GM18498 (cell line): ENCODE data around the gene CAMK2A.

Experiments used
- ATAC-seq: cut with Tn5 transposase; IDR thresholded peaks from one replicate; pipeline ENCODE4 v1.9.1; 2021; ENCODE audit warnings: mild to moderate bottlenecking, moderate library complexity; ENCODE audit not compliant: unreplicated experiment

The CAMK2A gene

DNA sequence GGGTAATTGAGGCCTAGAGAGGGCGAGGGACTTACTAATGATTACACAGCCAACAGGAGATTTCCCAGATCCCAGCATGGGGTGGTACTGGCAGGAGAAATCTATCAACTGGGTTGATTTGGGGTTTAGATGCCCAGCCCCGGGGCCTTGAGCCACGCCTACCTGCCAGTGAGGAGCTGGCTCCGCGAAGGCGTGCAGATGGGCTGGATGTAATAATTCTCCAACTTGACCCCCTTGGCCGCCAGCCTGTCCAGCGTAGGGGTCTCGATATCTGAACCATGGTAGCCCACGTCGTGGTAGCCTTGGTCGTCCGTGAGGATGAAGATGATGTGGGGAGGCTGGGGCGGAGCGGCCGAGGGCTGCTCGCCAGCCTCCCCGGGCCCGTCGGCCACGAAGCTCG lies 12.3 kb upstream of the CAMK2A start:
- ATAC-seq, result no peak

DNA sequence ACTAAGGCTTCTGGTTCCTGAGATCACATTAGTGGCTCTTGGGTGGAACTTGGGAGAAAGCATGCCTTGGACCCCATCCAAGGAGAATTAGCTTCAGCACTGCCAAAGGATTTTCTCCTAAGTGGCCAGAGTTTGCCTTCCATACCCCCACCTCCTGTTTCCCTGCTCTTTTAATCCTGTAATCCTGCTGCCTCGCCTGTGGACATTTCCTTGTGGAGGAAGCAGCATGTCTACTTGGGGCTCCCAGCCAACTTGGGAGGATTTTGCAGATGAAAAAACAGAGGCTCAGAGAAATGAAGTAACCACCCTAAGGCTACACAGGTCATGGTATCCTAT lies 11.6 kb upstream of the CAMK2A start:
- ATAC-seq, result no peak

DNA sequence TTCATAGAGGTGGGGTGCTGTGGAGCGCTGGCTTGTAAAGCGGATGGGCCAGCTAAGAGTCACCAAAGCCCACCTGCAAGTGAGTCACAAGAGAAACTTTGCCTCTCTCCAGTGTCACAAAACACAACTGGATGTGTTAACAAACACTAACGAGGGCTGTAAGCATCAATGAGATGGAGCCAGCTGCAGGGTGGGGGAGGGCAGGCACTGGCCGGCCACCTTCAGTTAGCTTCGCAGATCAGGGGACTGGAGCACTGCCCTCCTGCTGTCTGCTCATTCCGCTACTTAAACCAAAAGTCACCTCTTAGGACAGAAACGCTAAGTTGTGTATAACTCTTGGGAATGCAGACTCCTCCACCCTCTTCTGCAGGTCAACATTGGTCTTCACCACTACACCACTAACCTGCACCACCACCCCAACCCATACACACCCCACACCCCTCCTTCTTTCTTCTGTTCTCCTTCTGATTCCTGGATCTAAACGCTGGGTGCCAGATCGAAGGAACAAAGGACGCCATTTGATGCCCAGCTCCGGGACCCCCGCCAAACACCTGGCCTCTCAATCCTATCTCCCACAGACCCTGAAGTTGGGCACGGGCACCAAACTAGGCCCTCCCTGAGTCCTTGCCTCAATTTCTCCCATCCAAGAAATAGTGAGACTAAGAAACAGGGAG lies 11.1 kb upstream of the CAMK2A start:
- no peak for ATAC-seq

DNA sequence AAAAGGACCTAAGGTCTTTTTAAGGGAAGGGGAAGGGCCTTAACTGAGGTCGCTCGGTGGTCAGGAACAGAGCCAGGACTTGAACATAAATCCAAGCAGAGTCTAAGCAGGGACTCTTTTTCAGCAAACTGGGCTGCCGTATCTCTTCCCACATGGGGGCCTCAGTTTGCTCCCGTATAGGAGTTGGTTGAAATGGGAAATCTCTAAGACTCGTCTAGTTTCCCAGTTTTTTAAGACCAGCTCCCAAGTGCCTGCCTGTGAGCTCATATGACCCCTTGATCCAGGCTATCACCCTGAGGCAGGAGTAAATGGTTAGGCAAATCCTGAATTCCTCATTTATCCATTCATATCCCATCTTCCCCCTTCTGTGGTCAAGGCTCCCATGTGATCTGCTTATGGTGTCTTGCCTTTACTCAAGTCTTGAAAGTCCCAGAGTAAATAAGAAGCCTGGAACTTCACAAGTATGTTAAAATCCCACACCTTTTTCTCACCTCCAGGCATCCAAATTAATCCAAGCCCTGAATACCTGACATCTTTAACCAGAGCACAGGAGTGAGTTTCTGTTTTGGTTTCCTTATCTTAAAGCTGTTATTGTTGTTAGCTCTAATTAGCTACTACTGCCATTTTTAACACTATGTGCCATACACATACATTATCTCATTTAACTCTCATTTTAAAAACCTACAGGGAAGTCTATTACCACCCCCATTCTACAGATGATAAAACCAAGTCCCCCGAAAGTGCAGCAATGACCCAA lies 10.2 kb upstream of the CAMK2A start:
- ATAC-seq, result no peak

DNA sequence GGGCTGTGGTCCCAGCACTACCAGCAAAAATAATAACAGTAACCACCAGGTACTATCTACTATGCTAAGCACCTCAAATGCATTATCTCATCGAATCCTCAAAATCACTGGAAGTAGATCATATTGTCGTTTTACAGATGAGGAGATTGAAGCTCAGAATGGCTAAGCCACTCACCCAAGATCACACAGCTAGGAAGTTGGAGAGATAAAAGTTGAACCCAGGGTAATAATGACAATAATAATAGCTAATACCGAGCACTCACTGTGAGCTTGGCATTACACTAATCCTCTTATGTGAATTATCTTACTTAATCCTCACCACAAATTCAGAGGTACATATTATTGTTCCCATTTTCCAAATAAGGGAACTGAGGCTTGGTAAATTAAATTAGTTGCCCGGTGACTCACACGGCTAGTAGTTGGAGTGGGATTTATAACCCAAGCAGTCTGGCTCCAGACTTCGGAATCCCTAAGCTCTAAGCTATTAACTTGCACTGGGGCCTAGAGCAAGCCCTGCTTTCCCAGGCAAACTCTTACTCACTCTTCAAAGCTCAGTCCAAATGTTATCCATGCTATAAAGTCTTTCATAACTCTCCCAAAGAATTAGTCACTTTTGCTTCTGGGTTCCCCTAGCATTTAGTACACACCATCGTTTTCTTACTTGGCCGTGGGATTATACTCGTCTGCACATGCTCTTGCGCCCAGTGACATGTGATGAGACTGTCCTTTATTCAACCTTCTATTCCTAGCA lies 9.3 kb upstream of the CAMK2A start:
- ATAC-seq, result no peak

DNA sequence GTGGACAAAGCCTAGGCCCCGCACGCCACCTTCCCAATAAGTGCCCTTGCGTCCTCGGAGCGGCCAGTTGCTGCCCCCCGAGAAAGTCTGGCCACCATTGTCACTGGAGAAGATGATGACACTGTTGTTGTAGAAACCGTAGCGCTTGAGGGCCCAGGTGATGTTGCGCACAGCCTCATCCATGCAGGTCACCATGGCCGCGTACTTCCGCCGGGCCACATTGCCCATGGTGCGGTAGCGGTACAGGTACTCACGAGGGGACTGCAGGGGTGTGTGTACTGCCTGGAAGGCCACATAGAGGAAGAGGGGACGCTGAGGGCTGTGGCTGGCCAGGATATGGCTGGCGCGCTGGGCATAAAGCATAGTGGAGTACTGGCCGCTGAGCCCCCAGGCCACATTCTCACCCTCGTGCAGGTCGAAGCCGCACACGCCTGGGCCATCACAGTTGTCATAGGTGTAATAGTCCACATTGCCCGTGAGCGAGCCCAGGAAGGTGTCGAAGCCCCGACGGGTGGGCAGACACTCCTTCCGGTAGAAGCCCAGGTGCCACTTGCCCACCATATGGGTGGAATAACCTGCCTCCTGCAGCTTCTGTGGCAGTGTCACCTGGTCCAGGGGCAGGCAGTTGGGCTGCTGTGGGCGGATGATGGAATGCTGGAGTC lies 8.5 kb upstream of the CAMK2A start:
- no peak for ATAC-seq

DNA sequence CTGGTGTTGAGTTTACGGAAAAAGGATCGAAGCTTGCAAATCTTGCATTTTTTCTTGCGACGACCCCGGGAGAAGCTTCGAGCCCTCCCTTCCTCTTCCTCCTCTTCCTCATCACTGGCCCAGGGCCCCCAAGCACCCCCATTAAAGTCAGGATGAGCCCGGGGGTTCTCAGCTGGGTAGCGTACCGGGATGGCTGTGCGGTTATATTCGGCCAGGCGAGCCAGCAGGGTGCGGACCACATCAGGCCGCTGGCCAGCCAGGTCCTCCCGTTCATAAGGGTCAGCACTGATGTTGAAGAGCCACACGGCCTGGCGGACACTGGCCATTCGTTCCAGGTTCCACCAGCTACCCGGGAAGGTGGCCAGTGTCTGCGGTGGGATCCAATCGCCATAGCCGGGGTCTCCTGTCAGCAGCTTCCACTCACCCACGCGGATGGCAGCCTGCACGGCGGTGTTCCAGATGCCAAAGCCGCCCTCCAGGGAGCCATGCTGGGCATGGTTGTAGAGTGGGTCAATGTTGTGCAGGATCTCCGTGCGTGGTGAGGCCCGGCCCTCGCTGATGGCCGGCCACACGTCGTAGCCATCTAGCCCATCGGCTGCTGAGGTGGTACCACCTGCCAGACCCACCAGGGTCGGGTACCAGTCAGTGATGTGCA lies 7.8 kb upstream of the CAMK2A start:
- ATAC-seq, result no peak

DNA sequence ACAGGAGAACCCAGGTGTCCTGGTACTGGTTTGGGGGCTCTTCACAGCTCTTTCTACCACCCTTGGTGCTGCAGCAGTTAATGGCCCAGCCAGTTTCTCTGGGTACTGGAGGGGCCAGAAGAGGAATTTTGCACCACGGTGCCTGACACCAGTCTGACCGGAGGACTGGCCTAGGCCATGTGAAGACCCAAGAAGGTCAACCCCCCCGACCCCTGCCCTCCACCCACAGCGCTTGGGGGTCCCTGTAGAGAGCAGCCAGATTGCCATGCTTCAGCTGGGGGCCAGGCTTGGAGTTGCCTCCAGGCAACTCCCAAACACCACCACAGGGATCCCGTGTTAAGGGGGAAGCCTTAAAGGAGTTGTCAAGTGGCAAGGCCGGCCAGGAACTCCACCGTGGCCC lies 6.9 kb upstream of the CAMK2A start:
- ATAC-seq, result no peak

DNA sequence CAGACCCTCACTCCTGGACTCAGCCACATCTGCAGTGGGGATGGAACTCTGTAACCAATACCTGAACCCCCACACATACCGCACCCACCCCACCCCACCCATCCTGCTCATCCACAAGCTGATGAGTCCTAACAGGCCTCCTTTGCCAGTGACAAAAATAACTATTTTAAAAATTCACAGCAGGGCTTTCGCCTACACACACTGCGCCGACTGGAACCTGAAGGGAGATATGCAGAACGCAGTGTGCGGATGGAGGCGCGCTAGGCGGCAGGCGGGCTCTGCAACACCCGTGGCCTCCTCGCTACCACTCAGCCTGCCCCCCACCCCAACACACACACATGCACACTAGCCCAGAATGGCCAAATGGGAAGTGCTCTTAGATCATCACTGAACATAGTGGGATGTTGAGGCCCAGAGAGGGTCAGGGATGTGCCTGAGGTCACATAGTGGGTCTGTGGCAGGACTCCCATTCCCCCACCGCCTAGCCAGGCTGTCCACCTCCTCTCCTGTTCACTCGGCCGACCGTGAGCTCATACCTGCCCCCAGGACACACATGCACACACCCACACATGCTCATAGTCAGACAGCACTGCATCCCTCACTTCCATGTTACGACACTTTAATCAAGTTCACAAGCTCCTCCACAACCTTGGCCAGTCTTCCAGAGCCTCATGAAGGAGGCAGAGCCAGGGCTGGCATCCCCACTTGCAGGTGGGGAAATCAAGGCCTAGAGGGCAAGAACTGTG lies 6.3 kb upstream of the CAMK2A start:
- no peak for ATAC-seq

DNA sequence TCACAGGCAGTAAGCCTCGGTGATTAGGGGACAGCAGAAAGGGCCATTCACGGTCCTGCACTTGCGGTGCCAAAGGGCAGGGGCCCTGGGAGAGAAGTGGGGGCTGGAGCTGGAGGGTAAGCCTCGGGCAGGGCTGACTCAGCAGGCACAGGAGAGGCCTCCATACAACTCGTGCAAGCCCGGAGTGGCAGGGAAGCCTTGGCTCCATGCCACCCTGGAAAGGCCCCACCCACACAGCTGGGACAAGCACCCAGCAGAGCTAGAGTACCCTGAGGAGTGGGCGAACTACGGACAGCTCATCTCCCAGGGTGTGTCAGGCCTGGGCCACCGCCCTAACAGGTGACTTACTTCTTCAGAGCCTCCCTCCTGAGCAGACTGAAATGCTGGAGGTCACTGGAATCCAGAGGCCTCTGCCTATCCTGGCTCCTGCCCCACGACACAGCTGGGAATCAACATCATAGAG lies 5.6 kb upstream of the CAMK2A start:
- no peak for ATAC-seq

DNA sequence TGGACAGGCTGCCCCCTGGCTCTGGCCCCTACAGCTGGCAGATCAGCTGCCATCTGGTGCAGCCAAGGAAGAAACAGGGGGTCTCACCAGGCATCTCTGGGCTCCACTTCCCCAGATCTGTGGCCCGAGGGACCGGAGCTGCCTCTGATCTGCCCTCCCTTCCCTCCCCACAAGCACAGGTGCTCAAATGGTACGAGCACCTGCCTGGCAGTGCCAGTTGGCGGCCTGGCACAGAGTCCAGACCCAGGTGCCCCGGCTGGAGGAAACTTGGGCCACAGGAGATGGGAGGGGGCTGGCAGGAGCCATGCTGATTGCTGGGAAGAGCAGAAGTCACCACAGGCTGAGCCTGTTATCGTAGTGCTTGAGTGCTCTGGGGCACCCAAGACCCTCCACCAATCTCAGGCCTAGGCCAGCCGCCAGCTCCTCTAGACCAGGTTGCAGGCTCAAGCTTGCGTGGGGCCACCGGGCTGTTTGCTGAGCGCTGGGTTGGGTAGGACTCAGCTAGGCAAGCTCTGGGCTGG lies 5.0 kb upstream of the CAMK2A start:
- ATAC-seq, result no peak

DNA sequence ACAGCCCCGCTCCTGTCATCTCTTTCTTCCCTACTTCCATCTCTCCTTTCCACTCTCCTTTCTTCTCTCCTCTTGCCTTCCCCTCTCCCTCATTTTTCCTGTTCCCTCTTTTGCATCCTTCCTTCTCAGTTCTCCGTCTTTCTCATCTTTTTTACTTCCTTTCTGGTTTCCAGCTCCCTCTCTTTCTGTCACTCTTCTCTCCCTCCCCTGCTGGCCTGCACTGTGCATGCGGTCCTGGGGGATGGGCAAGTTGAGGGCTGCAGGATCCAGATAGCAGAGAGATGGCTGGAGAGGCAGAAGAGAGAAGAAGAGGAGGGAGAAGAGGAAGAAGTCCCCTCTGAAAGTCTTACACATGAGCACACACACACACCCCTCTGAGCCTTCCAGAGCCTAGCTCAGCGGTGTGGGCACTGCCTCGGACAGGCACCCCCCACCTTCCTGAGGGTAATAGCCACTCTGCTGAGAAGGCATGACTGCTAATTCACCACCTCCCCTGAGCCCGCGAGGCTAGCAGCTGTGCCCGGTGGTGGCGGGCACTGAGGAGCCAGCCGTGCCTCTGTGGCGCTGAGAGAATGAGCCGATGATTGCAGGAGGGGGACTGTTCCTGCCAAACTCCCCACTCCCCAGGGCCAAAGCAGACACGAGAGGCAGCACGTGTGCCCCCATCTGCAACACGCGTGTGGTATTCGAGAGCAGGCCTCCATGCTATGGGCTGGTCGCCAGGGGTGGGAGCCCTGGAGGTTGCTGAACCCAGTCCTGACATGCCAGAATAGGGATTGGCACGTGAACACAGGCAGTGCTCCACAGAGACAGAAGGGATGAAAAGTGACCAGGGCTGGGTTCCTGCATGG lies 3.7 kb upstream of the CAMK2A start:
- no peak for ATAC-seq

DNA sequence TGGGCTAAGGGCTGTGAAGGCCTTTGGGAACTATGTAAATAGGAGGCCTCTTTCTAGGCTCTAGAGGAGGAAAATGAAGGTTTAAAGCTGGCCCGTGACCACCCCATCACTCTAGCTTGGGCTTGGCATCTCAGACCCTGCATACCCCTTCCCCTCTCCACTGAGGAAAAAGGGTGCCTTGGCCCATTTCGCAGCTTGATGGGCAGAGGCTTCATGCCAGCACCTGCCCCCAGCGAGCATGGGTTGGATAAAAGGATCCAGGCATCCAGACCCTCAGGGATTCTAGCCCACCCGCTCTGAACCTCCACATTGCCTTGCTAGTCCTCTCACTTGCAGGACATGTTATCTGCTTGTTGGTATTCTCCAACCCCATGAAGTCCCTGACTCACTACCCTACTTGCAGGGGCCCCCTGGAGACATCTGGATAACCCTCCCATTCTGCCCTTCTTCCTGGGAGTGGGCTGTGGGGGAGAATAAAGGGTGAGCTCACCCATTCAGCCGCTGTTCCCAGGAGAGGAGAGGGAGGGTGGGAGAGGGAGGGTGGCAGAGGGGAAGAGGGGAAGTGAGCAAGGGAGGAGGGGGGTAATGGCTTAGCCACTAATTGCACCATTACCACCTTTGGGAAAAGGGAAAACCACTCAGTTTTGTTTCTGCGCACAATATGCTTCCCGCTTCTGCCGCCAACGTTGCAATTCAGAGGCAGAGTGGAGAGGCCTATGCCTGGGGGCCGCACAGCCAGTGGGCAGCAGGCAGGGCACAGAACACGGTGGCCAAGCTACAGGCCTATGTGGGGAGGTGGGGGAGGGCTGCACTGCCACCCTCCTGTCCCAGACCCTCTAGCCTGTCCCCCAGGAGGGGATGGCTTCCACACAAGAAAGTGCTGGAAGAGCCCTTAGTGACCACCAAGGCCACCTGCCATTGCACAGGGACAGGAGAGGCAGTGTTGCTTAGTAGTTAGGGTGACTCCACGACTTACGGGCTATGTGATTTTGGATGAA lies 2.1 kb upstream of the CAMK2A start:
- no peak for ATAC-seq

DNA sequence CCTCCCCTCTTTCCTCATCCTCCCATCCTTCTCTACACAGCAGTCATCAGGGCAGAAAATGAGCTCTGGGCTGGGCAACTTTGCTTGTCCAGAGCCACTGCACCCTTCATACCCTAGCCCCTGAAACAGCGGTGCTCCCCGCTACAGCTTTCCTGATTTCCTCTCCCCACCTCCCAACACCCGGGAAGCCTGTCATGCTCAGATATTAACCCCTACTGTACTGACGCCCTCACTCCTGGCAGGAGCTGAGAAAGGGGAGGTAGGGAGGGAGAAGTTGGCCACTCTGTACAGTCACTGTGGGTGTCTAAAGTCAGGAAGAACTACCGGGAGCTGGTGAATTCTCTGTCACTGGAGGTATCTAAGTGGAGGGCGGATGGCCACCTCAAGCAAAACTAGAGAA lies 782 bp downstream of the CAMK2A start:
- no peak for ATAC-seq

DNA sequence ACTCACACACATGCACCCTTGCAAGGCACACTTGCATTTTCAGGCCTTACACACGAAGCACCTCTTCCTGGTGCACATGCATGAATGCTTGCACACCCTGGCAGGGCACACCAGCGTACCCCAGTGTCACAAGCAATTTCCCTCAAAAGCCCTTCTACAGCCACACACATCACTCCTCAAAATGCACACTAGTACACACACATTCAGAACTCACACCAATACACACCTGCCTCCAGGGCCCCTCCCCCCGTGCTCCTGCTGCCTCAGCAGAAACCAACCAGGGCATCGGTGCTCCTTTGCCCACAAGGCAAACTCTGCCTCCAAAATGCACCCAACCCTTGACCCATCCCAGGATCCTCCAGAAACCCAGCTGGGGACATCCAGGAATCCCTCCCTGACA lies 1.2 kb downstream of the CAMK2A start:
- no peak for ATAC-seq

DNA sequence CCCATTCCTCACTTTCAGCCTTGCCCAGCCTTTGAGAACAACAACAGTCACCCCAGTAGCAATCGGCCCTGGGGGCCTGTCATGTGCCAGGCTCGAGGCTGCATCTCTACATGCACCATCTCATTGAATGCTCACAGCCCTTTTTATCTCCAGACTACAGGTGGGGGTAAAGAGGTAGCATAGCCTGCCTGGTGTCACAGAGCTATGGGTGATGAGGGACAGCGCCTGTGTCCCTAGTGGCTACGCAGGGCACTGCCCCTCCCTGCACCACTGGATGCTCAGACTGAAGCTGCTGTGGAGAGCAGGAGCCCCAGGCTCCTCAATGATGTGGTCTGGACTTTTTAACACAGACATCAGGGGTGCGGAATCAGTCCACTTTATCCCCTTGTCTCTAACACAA lies 2.8 kb downstream of the CAMK2A start:
- no peak for ATAC-seq

DNA sequence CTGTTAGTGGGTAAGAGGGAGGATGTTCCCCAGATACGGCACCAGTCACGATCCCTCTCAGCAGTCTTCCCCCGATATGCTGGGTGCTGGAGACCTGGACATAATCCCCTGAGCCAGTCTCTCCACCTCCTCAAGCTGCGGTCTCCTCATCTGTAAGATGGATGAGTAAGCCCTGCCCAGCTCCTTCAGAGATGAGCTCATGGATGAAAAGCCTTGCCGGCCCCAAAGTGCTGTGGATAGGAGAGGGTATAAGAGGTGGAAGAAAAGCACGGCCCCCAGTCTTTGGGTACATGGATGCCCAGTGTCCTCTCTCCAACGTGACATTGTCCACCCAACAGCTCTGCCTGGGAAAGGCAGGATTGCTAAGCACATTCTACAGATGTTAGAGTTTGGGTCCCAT lies 4.5 kb downstream of the CAMK2A start:
- no peak for ATAC-seq

DNA sequence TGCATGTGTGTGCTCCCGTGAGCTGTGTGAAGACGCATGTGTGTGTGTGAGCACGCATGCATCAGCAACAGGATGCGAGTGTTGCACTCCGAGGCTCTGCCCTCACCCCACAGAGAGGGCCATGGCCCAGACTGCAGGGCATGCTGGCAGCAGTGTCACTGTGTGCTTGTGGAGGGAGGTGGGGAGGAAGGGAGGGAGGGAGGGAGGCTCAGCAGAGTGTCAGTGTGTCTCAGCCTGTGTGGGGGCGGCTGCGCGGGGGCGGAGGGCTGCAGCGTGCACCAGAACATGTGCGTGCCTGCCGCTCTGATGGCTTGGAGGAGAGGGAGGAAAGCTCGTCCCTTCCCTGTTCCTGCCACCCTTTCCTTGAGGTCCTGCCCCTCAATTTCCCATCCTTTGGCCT lies 5.3 kb downstream of the CAMK2A start:
- no peak for ATAC-seq
